Mononuclear cell (primary cell): ENCODE data around the gene MSANTD1. TPM values are rescaled to one million over a fixed set of nuclear protein-coding genes. Genes with fewer than 3 reads are reported as not detected.

Source experiments
- H3K27me3 ChIP-seq: 2 replicates; pipeline ENCODE4 v1.6.0; 2011; ENCODE audit warnings: low read length, control low read depth; ENCODE audit not compliant: insufficient read depth
- H3K4me1 ChIP-seq: 2 replicates; pipeline ENCODE4 v1.5.1; 2011; ENCODE audit warnings: mild to moderate bottlenecking, low read length, control low read depth; ENCODE audit not compliant: insufficient read depth
- H3K4me3 ChIP-seq: 2 replicates; pipeline ENCODE4 v1.5.1; 2011; ENCODE audit warnings: mild to moderate bottlenecking, low read length, moderate library complexity
- H3K9me3 ChIP-seq: 2 replicates; pipeline ENCODE4 v1.5.1; 2011; ENCODE audit warnings: low read depth, mild to moderate bottlenecking, control low read depth, low read length
- total RNA-seq: library from RNA; depleted of rRNA; stranded (reverse); fragments of >200 nt; gene quantifications from one replicate; pipeline ENCODE4 v1.2.3, GENCODE V29; 2012

Gene MSANTD1
- total RNA-seq, 1 donor, result 0.63 TPM

GRCh38 chr4:3235030-3235345 is 14.0 kb upstream of the MSANTD1 start:
- H3K9me3 ChIP-seq, result no peaks in the 10 kb centered on the region
- no peaks in the 10 kb centered on the region for H3K27me3 ChIP-seq
- no peaks in the 10 kb centered on the region for H3K4me1 ChIP-seq
- no peak overlapping the region for H3K4me3 ChIP-seq

GRCh38 chr4:3235581-3235980 is 13.4 kb upstream of the MSANTD1 start:
- Histone ChIP-seq H3K4me3 (no peak overlapping the region), H3K9me3 (no peaks in the 10 kb centered on the region), H3K27me3 (no peaks in the 10 kb centered on the region), H3K4me1 (no peaks in the 10 kb centered on the region)

GRCh38 chr4:3236326-3236878 is 12.6 kb upstream of the MSANTD1 start:
- Histone ChIP-seq H3K4me3 (no peak overlapping the region), H3K27me3 (no peaks in the 10 kb centered on the region), H3K4me1 (no peaks in the 10 kb centered on the region), H3K9me3 (no peaks in the 10 kb centered on the region)

- Histone ChIP-seq H3K27me3 (no peaks in the 10 kb centered on the region), H3K4me3 (no peak overlapping the region), H3K9me3 (no peaks in the 10 kb centered on the region), H3K4me1 (no peaks in the 10 kb centered on the region)
These were observed 11.7 kb upstream of the MSANTD1 start for GRCh38 chr4:3237266-3237665.

- Histone ChIP-seq H3K4me3 (no peak overlapping the region), H3K27me3 (no peaks in the 10 kb centered on the region), H3K9me3 (no peaks in the 10 kb centered on the region), H3K4me1 (no peaks in the 10 kb centered on the region)
These were observed 11.0 kb upstream of the MSANTD1 start for GRCh38 chr4:3237712-3238560.

GRCh38 chr4:3238721-3239120 is 10.2 kb upstream of the MSANTD1 start:
- no peaks in the 10 kb centered on the region for H3K27me3 ChIP-seq
- no peaks in the 10 kb centered on the region for H3K4me1 ChIP-seq
- no peak overlapping the region for H3K4me3 ChIP-seq
- no peaks in the 10 kb centered on the region for H3K9me3 ChIP-seq

GRCh38 chr4:3239303-3239702 is 9.7 kb upstream of the MSANTD1 start:
- no peaks in the 10 kb centered on the region for H3K9me3 ChIP-seq
- no peak overlapping the region for H3K4me3 ChIP-seq
- no peaks in the 10 kb centered on the region for H3K27me3 ChIP-seq
- H3K4me1 ChIP-seq, result no peaks in the 10 kb centered on the region

- no peaks in the 10 kb centered on the region for H3K4me1 ChIP-seq
- no peaks in the 10 kb centered on the region for H3K27me3 ChIP-seq
- no peak overlapping the region for H3K4me3 ChIP-seq
- H3K9me3 ChIP-seq, result no peaks in the 10 kb centered on the region
These were observed 8.7 kb upstream of the MSANTD1 start for GRCh38 chr4:3239998-3240920.

- Histone ChIP-seq H3K4me3 (no peak overlapping the region), H3K4me1 (no peaks in the 10 kb centered on the region), H3K9me3 (no peaks in the 10 kb centered on the region), H3K27me3 (no peaks in the 10 kb centered on the region)
These were observed 7.9 kb upstream of the MSANTD1 start for GRCh38 chr4:3240936-3241522.

- H3K27me3 ChIP-seq, result no peaks in the 10 kb centered on the region
- no peaks in the 10 kb centered on the region for H3K4me1 ChIP-seq
- no peaks in the 10 kb centered on the region for H3K9me3 ChIP-seq
- no peak overlapping the region for H3K4me3 ChIP-seq
These were observed 6.9 kb upstream of the MSANTD1 start for GRCh38 chr4:3241898-3242524.

GRCh38 chr4:3243136-3243780 is 5.7 kb upstream of the MSANTD1 start:
- Histone ChIP-seq H3K9me3 (no peaks in the 10 kb centered on the region), H3K27me3 (no peaks in the 10 kb centered on the region), H3K4me1 (no peaks in the 10 kb centered on the region), H3K4me3 (no peak overlapping the region)

GRCh38 chr4:3244002-3244401 is 5.0 kb upstream of the MSANTD1 start:
- H3K4me3 ChIP-seq, result no peak overlapping the region
- H3K27me3 ChIP-seq, result no peaks in the 10 kb centered on the region
- no peaks in the 10 kb centered on the region for H3K4me1 ChIP-seq
- H3K9me3 ChIP-seq, result no peaks in the 10 kb centered on the region

- H3K4me3 ChIP-seq, result no peak overlapping the region
- H3K27me3 ChIP-seq, result no peaks in the 10 kb centered on the region
- H3K4me1 ChIP-seq, result no peaks in the 10 kb centered on the region
- H3K9me3 ChIP-seq, result no peaks in the 10 kb centered on the region
These were observed 4.2 kb upstream of the MSANTD1 start for GRCh38 chr4:3244747-3245146.

- H3K4me3 ChIP-seq, result no peak overlapping the region
- H3K9me3 ChIP-seq, result no peaks in the 10 kb centered on the region
- H3K4me1 ChIP-seq, result no peaks in the 10 kb centered on the region
- no peaks in the 10 kb centered on the region for H3K27me3 ChIP-seq
These were observed 3.3 kb upstream of the MSANTD1 start for GRCh38 chr4:3245676-3246075.
